H1 (cell line): ENCODE results near the gene NXPH2. TPM values are rescaled to one million over a fixed set of nuclear protein-coding genes. Genes with fewer than 3 reads are reported as not detected.

ENCODE experiments used
- CTCF ChIA-PET: fragments of 300-600 bp; sonication (Branson Sonifier 250); formaldehyde crosslinking; loops from one replicate; lab custom pipeline; 2021; ENCODE audit not compliant: partially characterized antibody; lab: Charles Lee
- POLR2A ChIA-PET: fragments of 300-600 bp; sonication (Branson Sonifier 250); formaldehyde crosslinking; loops from one replicate; lab custom pipeline; 2021; ENCODE audit warnings: inconsistent platforms; ENCODE audit not compliant: partially characterized antibody; lab: Charles Lee
- DNase-seq, 2 experiments: peaks; one replicate each; pipeline versions ENCODE4 v3.0.0 to v3.0.0-alpha.2; 2010 to 2022; ENCODE audit warnings: low spot score in 2 of 2, low read depth in 1 of 2, mixed read lengths in 1 of 2
- FAIRE-seq: peaks from 2 replicates; lab custom pipeline; 2011; peaks lifted over from hg19 to GRCh38; lab: Jason Lieb, UNC
- H2AFZ ChIP-seq: 2 replicates; pipeline ENCODE4 v1.8.1; 2012; ENCODE audit warnings: low read length, inconsistent platforms
- H2AK5ac ChIP-seq: 2 replicates; pipeline ENCODE4 v1.6.1; 2013; ENCODE audit warnings: low read depth, low read length
- H2BK120ac ChIP-seq: replicated peaks from 2 replicates; pipeline ENCODE3; 2013; ENCODE audit warnings: low read depth, low read length, inconsistent platforms
- H2BK12ac ChIP-seq: 2 replicates; pipeline ENCODE4 v1.6.1; 2013; ENCODE audit warnings: low read depth, low read length
- H2BK15ac ChIP-seq: 2 replicates; pipeline ENCODE4 v1.6.1; 2013; ENCODE audit warnings: low read length
- H2BK20ac ChIP-seq: 2 replicates; pipeline ENCODE4 v1.6.1; 2013; ENCODE audit warnings: low read length
- H2BK5ac ChIP-seq: 2 replicates; pipeline ENCODE4 v1.6.1; 2013; ENCODE audit warnings: low read depth, low read length
- H3K14ac ChIP-seq: 2 replicates; pipeline ENCODE4 v1.6.1; 2013; ENCODE audit warnings: inconsistent platforms; ENCODE audit not compliant: insufficient read length
- H3K18ac ChIP-seq: 2 replicates; pipeline ENCODE4 v1.6.1; 2013; ENCODE audit warnings: low read length; ENCODE audit errors: extremely low read depth
- H3K23ac ChIP-seq: 2 replicates; pipeline ENCODE4 v1.6.1; 2013; ENCODE audit warnings: inconsistent platforms; ENCODE audit not compliant: insufficient read length
- H3K23me2 ChIP-seq: 2 replicates; pipeline ENCODE4 v1.6.1; 2013; ENCODE audit warnings: low read depth, low read length
- H3K27ac ChIP-seq: 2 replicates; pipeline ENCODE4 v1.6.1; 2011; ENCODE audit warnings: low read depth, low read length, inconsistent platforms
- H3K27me3 ChIP-seq, 4 experiments: replicated peaks in 1 of 4; 1 replicate in 1 of 4; 2 replicates in 3 of 4; pipeline versions ENCODE4 v1.6.1 to v1.8.1; 2011 to 2013; ENCODE audit warnings: low read length in 3 of 4, mild to moderate bottlenecking in 3 of 4, inconsistent platforms in 2 of 4, mixed read lengths in 2 of 4, moderate library complexity in 1 of 4; ENCODE audit not compliant: control insufficient read depth in 3 of 4, insufficient read depth in 3 of 4; ENCODE audit errors: extremely low read depth in 1 of 4
- H3K36me3 ChIP-seq, 4 experiments: 2 replicates each; pipeline versions ENCODE4 v1.6.1 to v1.8.1; 2011 to 2013; ENCODE audit warnings: mild to moderate bottlenecking in 4 of 4, low read length in 3 of 4, moderate library complexity in 2 of 4, control low read depth in 1 of 4, inconsistent platforms in 1 of 4; ENCODE audit not compliant: insufficient read depth in 4 of 4, control insufficient read depth in 2 of 4
- H3K4ac ChIP-seq: replicated peaks from 2 replicates; pipeline ENCODE3; 2013; ENCODE audit warnings: low read length, low read depth, mixed read lengths, inconsistent platforms; ENCODE audit not compliant: insufficient read length
- H3K4me1 ChIP-seq, 4 experiments: replicated peaks in 1 of 4; 1 replicate in 1 of 4; 2 replicates in 3 of 4; pipeline versions ENCODE4 v1.6.1 to v1.8.1; 2011 to 2013; ENCODE audit warnings: low read length in 3 of 4, inconsistent platforms in 2 of 4, mixed read lengths in 1 of 4; ENCODE audit not compliant: insufficient read depth in 4 of 4, control insufficient read depth in 3 of 4
- H3K4me2 ChIP-seq, 2 experiments: 2 replicates each; pipeline versions ENCODE4 v1.6.1 to v1.8.1; 2011 to 2013; ENCODE audit warnings: low read depth in 2 of 2, low read length in 2 of 2, control low read depth in 1 of 2, inconsistent platforms in 1 of 2, mild to moderate bottlenecking in 1 of 2; ENCODE audit not compliant: insufficient read depth in 1 of 2
- H3K4me3 ChIP-seq, 4 experiments: fragments of 200-600, 300-600 bp in 1 of 4; sonication (generic), shearing (Covaris generic), sonication (Bioruptor Twin) in 1 of 4; 2 replicates each; pipeline versions ENCODE4 v1.5.1 to v1.8.1; 2011 to 2016; ENCODE audit warnings: low read length in 4 of 4, low read depth in 3 of 4, control low read depth in 2 of 4, inconsistent platforms in 2 of 4, mild to moderate bottlenecking in 2 of 4, mixed read lengths in 1 of 4, moderate library complexity in 1 of 4; ENCODE audit not compliant: insufficient read depth in 2 of 4; ENCODE audit errors: extremely low read depth in 1 of 4
- H3K56ac ChIP-seq: replicated peaks from 2 replicates; pipeline ENCODE3; 2013; ENCODE audit warnings: low read depth, mild to moderate bottlenecking, mixed read lengths, low read length, inconsistent platforms; ENCODE audit not compliant: insufficient read length
- H3K79me1 ChIP-seq: 2 replicates; pipeline ENCODE4 v1.6.1; 2013; ENCODE audit warnings: low read depth, low read length, control low read depth
- H3K79me2 ChIP-seq, 2 experiments: 2 replicates each; pipeline versions ENCODE4 v1.6.1 to v1.8.1; 2012 to 2013; ENCODE audit warnings: low read length in 2 of 2, mild to moderate bottlenecking in 2 of 2, inconsistent platforms in 1 of 2; ENCODE audit not compliant: insufficient read depth in 2 of 2, control insufficient read depth in 1 of 2
- H3K9ac ChIP-seq, 4 experiments: replicated peaks in 1 of 4; 1 replicate in 1 of 4; 2 replicates in 3 of 4; pipeline versions ENCODE4 v1.6.1 to v1.8.1; 2011 to 2013; ENCODE audit warnings: low read depth in 3 of 4, low read length in 3 of 4, control low read depth in 2 of 4, mild to moderate bottlenecking in 2 of 4, moderate library complexity in 2 of 4, inconsistent platforms in 1 of 4; ENCODE audit errors: extremely low read depth in 1 of 4
- H3K9me3 ChIP-seq, 2 experiments: 2 replicates each; pipeline versions ENCODE4 v1.6.1 to v1.8.1; 2012 to 2013; ENCODE audit warnings: mild to moderate bottlenecking in 2 of 2, moderate library complexity in 2 of 2, control low read depth in 1 of 2, inconsistent platforms in 1 of 2, low read depth in 1 of 2, low read length in 1 of 2, mixed read lengths in 1 of 2; ENCODE audit not compliant: insufficient read depth in 2 of 2
- H4K20me1 ChIP-seq, 2 experiments: replicated peaks in 1 of 2; 2 replicates each; pipeline versions ENCODE3 to v1.8.1; 2011 to 2013; ENCODE audit warnings: inconsistent platforms in 2 of 2, low read length in 2 of 2, mild to moderate bottlenecking in 1 of 2; ENCODE audit not compliant: insufficient read depth in 2 of 2, control insufficient read depth in 1 of 2
- H4K5ac ChIP-seq: 2 replicates; pipeline ENCODE4 v1.6.1; 2013; ENCODE audit warnings: low read length, low read depth, mixed read lengths, inconsistent platforms; ENCODE audit not compliant: insufficient read length
- H4K8ac ChIP-seq: 2 replicates; pipeline ENCODE4 v1.8.0; 2013; ENCODE audit warnings: mild to moderate bottlenecking, moderate library complexity, low read length, inconsistent platforms; ENCODE audit not compliant: insufficient read depth; ENCODE audit errors: extremely low read depth
- H4K91ac ChIP-seq: replicated peaks from 2 replicates; pipeline ENCODE3; 2013; ENCODE audit warnings: low read length, mixed read lengths, inconsistent platforms; ENCODE audit not compliant: insufficient read length
- HDAC2 ChIP-seq, 2 experiments: fragments of 300-600 bp in 1 of 2; sonication (generic) in 1 of 2; IDR thresholded peaks; 2 replicates each; pipeline ENCODE4 v1.6.1; 2011 to 2012; ENCODE audit warnings: low read depth in 2 of 2, low read length in 2 of 2, mild to moderate bottlenecking in 2 of 2, moderate library complexity in 2 of 2, borderline replicate concordance in 1 of 2, inconsistent platforms in 1 of 2
- KDM4A ChIP-seq: IDR thresholded peaks from one replicate; pipeline ENCODE4 v1.7.1; 2012; ENCODE audit warnings: low read depth, mild to moderate bottlenecking, moderate library complexity, low read length, inconsistent platforms; ENCODE audit not compliant: severe bottlenecking
- RAD21 ChIP-seq, 2 experiments: IDR thresholded peaks in 1 of 2; conservative IDR thresholded peaks in 1 of 2; 2 replicates each; pipeline ENCODE4 v1.6.1; 2011; ENCODE audit warnings: low read depth in 2 of 2, low read length in 2 of 2, improper control_type of control experiment in 1 of 2, inconsistent platforms in 1 of 2, mild to moderate bottlenecking in 1 of 2, moderate library complexity in 1 of 2
- RNF2 ChIP-seq: fragments of 200-900, 300-1000 bp; sonication (generic); IDR thresholded peaks from 2 replicates; pipeline ENCODE4 v1.7.1; 2016; ENCODE audit warnings: borderline replicate concordance, low read depth, mild to moderate bottlenecking, antibody characterized with exemption, low read length; ENCODE audit not compliant: poor library complexity, severe bottlenecking; ENCODE audit errors: missing control alignments
- SAP30 ChIP-seq: fragments of 300-600 bp; sonication (generic); IDR thresholded peaks from 2 replicates; pipeline ENCODE4 v1.7.1; 2012; ENCODE audit warnings: low read length, moderate library complexity, mild to moderate bottlenecking, inconsistent platforms; ENCODE audit not compliant: insufficient read depth, insufficient replicate concordance
- TBP ChIP-seq: IDR thresholded peaks from 2 replicates; pipeline ENCODE4 v1.6.1; 2011; ENCODE audit warnings: low read depth, low read length, improper control_type of control experiment
- YY1 ChIP-seq: IDR thresholded peaks from 2 replicates; pipeline ENCODE4 v1.6.1; 2011; ENCODE audit warnings: low read depth, mild to moderate bottlenecking, low read length
- WGBS, 2 experiments: shearing (Covaris generic) in 1 of 2; methylation state at CpG; one replicate each; pipeline versions ENCODE4 v1.1.6 to v1.1.7; 2013 to 2015; ENCODE audit warnings: low lambda C conversion rate in 2 of 2, mixed read lengths in 2 of 2, inconsistent platforms in 1 of 2, low coverage in 1 of 2, missing lambda C conversion rate in 1 of 2; ENCODE audit not compliant: insufficient replicate concordance in 2 of 2, insufficient coverage in 1 of 2, insufficient read length in 1 of 2; ENCODE audit errors: extremely low coverage in 1 of 2, missing lambda C conversion rate in 1 of 2; 5-methylcytosine and 5-hydroxymethylcytosine counted together
- polyA plus RNA-seq, 7 experiments: library from polyadenylated mRNA; depleted of rRNA in 3 of 7; stranded (reverse) in 5 of 7; unstranded in 2 of 7; fragments of >200 nt in 5 of 7; fragments of 200-250 nt in 2 of 7; gene quantifications; 1 replicate in 5 of 7; 2 replicates in 1 of 7; 4 replicates in 1 of 7; pipeline versions ENCODE4 v1.2.1 to v1.2.3, GENCODE V29; 2011 to 2013; ENCODE audit warnings: missing spikeins in 2 of 7, mixed read lengths in 2 of 7
- total RNA-seq: library from RNA; stranded (reverse); fragmentation: NEBNext Ultra II Directional; extraction: Animal tissue kit (Norgen Biotek cat#: 25700); gene quantifications from 2 replicates; pipeline ENCODE4 v1.2.1, GENCODE V29; 2021

Gene NXPH2
- total and polyA plus RNA-seq, 2 of the 8 experiments (the other 6 are each of a cell fraction or from before 2014, with no cell fraction given) = 1.9 to 6.9 TPM

DNA sequence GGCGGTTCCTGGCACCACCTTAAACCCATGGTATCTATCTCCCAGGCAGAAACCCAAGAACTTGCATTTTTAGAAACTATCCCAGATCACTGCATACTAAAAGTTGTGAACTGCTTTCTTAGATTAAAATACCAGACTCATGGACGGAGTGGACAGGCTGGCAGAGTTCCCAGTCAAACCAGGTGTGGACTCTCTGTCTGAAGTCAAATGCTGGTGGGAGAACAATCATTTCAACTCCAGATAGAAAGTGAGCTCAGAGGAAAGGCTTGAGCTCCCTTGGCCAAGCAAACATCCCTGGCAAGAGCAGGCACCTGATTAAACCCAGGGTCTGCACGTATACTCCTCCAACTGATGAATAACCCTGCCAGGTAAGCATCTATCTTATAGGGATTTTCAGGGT, 19.5 kb downstream of the NXPH2 start:
- POLR2A ChIA-PET = interaction anchor here (1.0 to 1.3 kb wide), 2 partner anchors 8 to 14 kb away, joined by 3 to 6 read pairs; no protein-coding TSS in a partner anchor
- no peak overlapping the region for H3K18ac ChIP-seq
- H3K36me3 ChIP-seq = no peaks in the 10 kb centered on the region
- no peak overlapping the region for H3K4me3 ChIP-seq
- H3K14ac ChIP-seq = no peak overlapping the region
- no peak overlapping the region for H3K27ac ChIP-seq
- H3K4ac ChIP-seq = no peak overlapping the region
- H2BK5ac ChIP-seq = no peak overlapping the region
- H2AK5ac ChIP-seq = no peak overlapping the region
- no peak overlapping the region for H2BK20ac ChIP-seq
- no peak overlapping the region for H2BK12ac ChIP-seq
- no peaks in the 10 kb centered on the region for H3K27me3 ChIP-seq
- no peak overlapping the region for H3K4me2 ChIP-seq
- H3K9ac ChIP-seq = no peak overlapping the region
- no peaks in the 10 kb centered on the region; a peak in 1 of 4 replicates for H3K9me3 ChIP-seq
- H4K20me1 ChIP-seq = peaks cover 0 to 2% of the 10 kb centered on the region in 2 experiments
- H4K5ac ChIP-seq = no peak overlapping the region
- H2AFZ ChIP-seq = no peak overlapping the region
- H3K79me2 ChIP-seq = peaks cover 0 to 16% of the 10 kb centered on the region in 2 experiments; a peak in 2 of 4 replicates
- peaks cover 0 to 4% (median 2%) of the 10 kb centered on the region in 4 experiments; a peak in 2 of 7 replicates for H3K4me1 ChIP-seq
- H4K8ac ChIP-seq = no peak overlapping the region
- FAIRE-seq (no peak), DNase-seq (no peak)
- no peak overlapping the region for H3K23ac ChIP-seq
- no peak overlapping the region for H2BK15ac ChIP-seq
- TF ChIP-seq RNF2 (no peak), YY1 (no peak), HDAC2 (IDR thresholded peaks at IDR 0.05; ENCODE audit: borderline replicate concordance in 1 of 2, low read depth in 2 of 2, low read length in 2 of 2) (no peak), SAP30 (no peak), TBP (no peak), KDM4A (no peak), RAD21 (IDR thresholded peaks at IDR 0.05 in 1 of 2, conservative IDR thresholded peaks at IDR 0.05 in 1 of 2; ENCODE audit: low read depth in 2 of 2, low read length in 2 of 2) (no peak)
- no peaks in the 10 kb centered on the region for H3K23me2 ChIP-seq
- 89% methylated on average over 3 of the region's 3 CpGs; no CpG with 5 or more reads in 1 of the 2 experiments for WGBS, 2 experiments
- no peak overlapping the region for H3K56ac ChIP-seq
- no peak overlapping the region for H4K91ac ChIP-seq
- CTCF ChIA-PET = interaction anchor here (1.7 kb wide), 1 partner anchor 67 kb away, joined by 5 read pairs; no protein-coding TSS in a partner anchor
- H2BK120ac ChIP-seq = no peak overlapping the region
- H3K79me1 ChIP-seq = no peaks in the 10 kb centered on the region
